HG02884 (cell line): Measurements from ENCODE around the gene ZNF516.

Source experiments
- ATAC-seq: cut with Tn5 transposase; IDR thresholded peaks from one replicate; pipeline ENCODE4 v1.9.1; 2021; ENCODE audit warnings: mild to moderate bottlenecking, moderate library complexity; ENCODE audit not compliant: unreplicated experiment

Gene ZNF516

DNA sequence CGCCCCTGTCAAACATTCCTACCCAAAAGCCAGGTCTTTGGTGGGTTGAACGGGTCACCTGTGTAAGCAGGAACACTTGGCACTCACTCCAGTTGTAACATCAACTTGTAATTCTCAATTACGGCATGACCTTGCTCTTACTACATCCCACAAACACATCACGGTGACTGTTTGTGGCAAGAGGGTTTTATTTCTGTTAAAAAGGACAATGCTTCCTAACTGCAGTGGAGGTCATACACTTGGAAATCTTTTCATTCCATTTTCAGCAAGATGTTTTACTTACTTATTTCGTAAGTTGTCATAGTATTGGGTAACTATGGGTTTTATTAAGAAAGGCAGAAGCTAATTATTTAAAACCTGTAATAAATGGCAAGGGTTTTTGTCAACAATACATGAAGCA is 126.1 kb downstream of the ZNF516 start:
- no peak for ATAC-seq

GRCh38 chr18:76368271-76368670 is 126.8 kb downstream of the ZNF516 start:
- no peak for ATAC-seq

GRCh38 chr18:76367168-76368125 is 127.6 kb downstream of the ZNF516 start:
- no peak for ATAC-seq

GRCh38 chr18:76365561-76365960 is 129.5 kb downstream of the ZNF516 start:
- no peak for ATAC-seq

GRCh38 chr18:76364282-76365259 is 130.5 kb downstream of the ZNF516 start:
- ATAC-seq, result peak; percentile 78

DNA sequence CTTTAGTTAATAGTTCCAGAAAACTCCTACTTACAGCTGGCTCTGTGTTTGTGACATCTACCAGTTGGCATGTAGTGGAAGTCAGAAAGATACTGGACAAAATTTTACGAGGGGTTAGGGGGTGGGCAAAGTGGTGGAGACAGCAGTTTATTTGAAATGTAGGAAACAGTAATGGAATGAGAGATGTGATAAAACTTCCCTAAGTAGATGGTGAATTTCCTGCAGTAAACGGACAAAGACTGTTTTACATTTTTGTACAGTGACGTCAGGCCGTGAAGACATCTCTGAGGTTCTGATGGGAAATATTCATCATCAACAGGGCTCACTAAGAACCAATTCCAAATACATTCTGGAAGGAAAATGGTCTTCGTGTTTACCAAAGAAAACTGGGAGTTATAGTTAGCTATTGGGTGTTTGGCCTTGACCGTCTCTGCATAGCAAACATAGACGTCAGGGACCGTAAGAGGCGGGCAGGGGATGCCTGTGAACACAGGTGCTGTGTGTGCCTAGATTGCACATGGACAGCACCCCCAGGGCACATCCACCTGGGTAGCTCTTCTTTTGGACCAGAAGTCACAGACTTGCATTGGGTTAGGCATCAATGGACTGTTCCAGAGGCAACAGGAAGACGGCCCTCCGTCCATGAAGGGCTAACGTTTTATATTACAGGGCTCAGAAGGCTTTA is 131.5 kb downstream of the ZNF516 start:
- no peak for ATAC-seq

DNA sequence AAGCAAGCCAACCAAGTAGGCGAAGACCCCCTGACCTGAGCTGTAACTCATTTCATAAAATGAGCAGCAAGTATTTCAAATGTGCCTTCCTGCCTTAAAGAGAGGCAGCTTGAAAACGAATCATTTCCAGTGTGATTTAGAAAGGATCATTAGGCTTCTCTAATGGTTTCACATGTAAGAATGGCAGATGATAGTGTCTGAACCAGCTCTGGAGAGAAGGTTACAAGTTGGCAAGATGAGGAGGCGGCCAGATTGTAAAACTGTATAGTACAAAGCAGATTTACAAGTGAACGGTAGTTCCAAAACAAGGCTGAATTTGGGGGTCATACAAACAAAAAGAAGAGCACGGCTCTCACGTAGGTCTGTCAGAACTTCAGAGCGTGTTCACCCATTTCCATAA is 132.4 kb downstream of the ZNF516 start:
- ATAC-seq, result no peak

DNA sequence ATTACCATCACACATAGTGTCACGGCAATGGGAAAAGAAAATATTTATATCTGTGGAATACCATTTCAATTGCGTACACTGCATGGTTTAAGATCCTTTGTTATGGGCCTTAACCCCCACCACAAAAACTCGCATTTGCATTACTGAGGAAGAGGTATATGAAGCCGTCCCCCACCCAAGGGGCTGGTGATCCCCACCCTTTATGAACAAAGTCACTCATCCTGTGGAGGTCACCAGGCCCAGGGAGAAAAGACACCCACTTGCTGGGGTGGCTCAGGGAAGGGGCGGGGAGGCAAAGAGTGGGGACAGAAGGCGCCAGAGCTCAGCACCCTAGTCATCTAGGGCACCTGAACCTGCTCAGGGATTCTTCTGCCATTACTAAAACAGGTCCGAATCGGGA is 133.8 kb downstream of the ZNF516 start:
- no peak for ATAC-seq

DNA sequence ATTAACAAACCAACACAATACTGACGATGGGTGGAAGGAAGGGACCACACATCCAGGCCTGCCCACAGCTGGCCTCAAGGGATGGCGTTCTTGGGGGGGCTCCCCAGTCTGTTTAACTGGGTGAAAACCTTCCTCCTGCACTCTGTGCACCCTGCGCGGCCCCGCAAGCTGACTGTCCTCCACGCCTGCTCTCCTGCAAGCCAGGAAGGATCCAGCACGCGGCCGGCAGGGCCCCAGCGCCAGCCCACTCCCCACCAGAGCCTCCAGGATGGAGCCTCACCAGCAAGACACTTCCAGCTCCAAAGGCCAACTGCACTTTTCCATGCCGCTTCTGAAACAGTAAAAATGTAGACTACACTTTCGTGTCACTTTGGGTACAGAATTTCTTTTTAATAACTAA is 135.1 kb downstream of the ZNF516 start:
- no peak for ATAC-seq

GRCh38 chr18:76358774-76359173 is 136.3 kb downstream of the ZNF516 start:
- no peak for ATAC-seq

DNA sequence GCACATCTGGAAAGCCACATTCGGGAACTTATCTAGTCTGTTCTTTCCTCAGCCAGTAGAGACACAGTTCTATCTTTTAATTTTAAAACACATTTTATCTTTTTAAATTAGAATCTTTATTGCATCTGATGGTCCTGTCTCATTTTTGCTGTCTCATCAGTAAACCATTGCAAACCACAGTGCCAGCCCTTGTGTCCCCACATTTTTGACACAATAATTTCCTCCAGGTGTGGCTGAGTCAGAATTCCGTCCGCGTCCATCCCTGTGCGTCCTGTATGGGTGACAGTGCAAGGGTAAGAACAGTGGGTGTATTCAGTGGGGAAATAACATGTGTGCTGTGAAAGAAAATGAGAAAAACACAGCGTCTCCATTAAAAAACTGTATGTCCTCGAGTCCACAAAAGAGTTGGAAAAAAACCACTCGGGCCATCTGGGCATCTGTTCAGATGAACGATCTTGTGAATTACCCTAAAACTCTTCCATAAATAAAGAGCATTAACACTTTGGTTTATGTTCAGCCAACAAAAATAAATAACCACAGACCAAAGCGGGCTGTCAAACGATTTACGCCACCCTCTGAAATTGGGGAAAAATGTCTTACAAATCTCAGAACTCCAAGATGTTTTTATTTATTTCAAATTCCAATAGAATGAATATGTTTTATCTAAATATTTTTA is 137.3 kb downstream of the ZNF516 start:
- no peak for ATAC-seq

- no peak for ATAC-seq
Measured at GRCh38 chr18:76357174-76357573, 137.9 kb downstream of the ZNF516 start.

GRCh38 chr18:76356666-76357065 is 138.4 kb downstream of the ZNF516 start:
- ATAC-seq, result no peak

- no peak for ATAC-seq
Measured at GRCh38 chr18:76354348-76354747, 140.7 kb downstream of the ZNF516 start.

DNA sequence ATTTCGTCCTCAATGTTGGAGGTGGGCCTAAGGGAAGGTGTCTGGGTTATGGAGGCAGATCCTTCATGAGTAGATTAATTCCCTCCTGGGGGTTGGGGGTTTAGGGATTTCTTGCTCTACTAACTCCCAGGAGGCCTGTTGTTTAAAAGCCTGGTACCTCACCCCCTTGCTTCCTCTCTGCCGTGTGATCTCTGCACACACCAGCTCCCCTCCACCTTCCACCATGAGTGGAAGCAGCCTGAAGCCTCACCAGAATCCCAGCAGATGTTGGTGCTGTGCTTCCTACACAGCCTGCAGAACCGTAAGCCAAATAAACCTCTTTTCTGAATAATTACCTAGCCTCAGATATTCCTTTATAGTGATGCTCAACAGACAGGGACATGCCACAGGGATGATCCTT is 141.5 kb downstream of the ZNF516 start:
- no peak for ATAC-seq

- ATAC-seq, result no peak
Measured at GRCh38 chr18:76353046-76353445, 142.0 kb downstream of the ZNF516 start.

GRCh38 chr18:76351961-76352581 is 143.0 kb downstream of the ZNF516 start:
- ATAC-seq, result no peak

DNA sequence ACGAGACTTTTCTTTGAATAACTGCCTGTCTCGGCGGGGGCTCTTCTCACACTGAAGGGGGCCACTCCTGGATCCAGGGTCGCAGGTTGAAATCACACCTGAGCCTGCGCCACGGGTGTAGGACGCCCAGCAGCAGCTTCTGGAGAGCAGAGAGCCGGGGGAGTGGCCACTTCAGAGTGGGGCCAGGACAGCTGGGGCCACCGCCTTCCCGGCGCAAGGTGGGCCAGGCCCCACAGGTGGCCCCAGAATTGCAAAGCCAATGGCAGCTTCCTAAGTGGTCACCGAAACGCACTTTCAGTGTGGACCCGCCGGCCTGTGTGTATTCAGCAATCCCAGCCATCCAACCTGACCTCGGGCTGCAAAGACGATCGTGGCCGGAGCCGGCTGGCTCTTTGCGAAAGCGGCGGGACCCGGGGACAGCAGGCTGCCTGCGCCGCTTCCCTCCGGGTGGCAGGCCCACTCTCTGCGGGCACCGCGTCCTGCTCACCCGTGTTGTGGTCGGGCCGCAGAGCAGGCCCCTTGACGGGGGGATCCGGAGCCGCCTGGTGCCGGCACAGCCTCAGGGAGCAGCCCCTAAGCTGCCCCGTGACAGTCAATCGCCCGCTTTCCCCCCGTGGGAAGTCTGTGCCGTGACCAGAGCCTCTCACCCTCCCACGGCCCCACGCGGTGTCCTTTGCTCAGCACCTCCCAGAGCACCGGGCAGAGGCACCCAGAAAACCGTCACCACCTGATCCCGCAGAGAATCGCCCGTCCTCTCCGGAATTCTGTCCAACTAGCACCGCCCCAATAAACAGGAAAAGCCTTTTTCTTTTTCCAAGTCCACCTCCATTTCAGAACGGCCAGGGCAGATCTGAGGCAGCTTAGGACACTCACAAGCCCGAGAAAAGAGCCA is 144.7 kb downstream of the ZNF516 start:
- no peak for ATAC-seq
